ENCODE data around the gene PBX4.

PBX4 gene

DNA sequence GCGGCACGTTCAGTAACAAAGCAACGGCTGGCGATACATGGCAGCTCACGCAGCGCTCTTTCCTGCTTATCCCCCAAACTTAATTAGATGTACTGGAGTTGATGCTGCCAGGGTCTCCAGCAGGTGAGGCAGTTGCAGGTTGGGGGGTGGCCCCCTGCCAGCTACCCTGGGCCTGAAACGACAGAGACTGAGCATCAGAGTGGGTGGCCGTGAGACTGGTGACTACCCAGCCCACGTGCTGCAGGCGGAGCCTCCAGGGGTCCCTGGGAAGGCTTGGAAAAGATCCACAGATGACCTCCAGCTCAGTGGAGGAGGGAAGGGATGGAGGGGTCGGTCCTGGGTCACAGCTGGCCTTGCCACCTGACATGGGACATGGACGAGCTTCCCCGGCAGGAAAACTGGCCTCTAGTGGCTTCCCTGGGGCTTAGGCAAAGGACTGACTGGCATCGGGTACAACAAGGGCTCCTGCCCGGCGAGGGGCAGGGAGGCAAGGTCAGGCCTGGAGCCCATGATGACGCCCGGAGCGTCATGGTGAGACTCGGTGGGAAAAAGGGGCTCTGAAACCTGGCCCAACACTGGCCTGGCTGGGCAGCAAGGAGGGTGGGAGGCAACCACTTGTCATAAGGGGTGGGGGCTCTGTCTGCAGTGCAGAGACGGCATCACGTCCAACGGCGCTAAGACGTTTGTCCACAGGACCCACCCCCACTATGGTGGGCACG lies 56.4 kb downstream of the PBX4 start:
- Histone ChIP-seq H3K9me3 (ENCODE audit: control insufficient read depth, low read length) (no peaks in the 10 kb centered on the region), H3K4me3 (ENCODE audit: low read length) (no peak overlapping the region), H3K4me1 (ENCODE audit: control insufficient read depth, insufficient read depth, low read length) (no peaks in the 10 kb centered on the region), H3K27me3 (replicated peaks; ENCODE audit: control insufficient read depth, insufficient read depth, low read length) (no peaks in the 10 kb centered on the region), H3K9ac (ENCODE audit: low read length) (no peak overlapping the region), H3K36me3 (ENCODE audit: control insufficient read depth, insufficient read depth, low read length, severe bottlenecking) (no peaks in the 10 kb centered on the region)
- DNase-seq (ENCODE audit: low read depth), result no peak

DNA sequence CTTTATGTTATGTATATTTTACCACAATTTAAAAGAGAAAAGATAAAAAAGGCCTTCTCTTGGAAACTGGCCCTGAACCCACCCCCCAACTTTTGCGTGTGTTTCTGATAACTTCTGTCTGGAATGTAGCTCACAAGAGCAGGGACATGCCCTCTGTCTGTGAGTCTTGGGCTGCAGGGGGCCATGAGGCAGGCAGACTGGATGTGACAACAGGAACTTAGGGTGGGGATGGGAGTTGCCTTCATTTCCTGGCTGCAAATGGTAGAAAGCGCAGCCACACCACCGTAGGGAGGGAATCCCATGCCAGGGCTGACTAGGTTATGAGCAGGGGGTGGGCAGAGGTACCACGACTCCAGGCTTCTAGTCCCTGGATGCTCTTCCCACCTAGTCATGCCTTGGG lies 58.6 kb downstream of the PBX4 start:
- H3K9me3 ChIP-seq (ENCODE audit: control insufficient read depth, low read length), result no peaks in the 10 kb centered on the region
- no peaks in the 10 kb centered on the region for H3K27me3 ChIP-seq (replicated peaks; ENCODE audit: control insufficient read depth, insufficient read depth, low read length)
- H3K4me3 ChIP-seq (ENCODE audit: low read length), result no peak overlapping the region
- H3K36me3 ChIP-seq (ENCODE audit: control insufficient read depth, insufficient read depth, low read length, severe bottlenecking), result no peaks in the 10 kb centered on the region
- H3K9ac ChIP-seq (ENCODE audit: low read length), result no peak overlapping the region
- DNase-seq (ENCODE audit: low read depth), result no peak
- H3K4me1 ChIP-seq (ENCODE audit: control insufficient read depth, insufficient read depth, low read length), result no peaks in the 10 kb centered on the region

DNA sequence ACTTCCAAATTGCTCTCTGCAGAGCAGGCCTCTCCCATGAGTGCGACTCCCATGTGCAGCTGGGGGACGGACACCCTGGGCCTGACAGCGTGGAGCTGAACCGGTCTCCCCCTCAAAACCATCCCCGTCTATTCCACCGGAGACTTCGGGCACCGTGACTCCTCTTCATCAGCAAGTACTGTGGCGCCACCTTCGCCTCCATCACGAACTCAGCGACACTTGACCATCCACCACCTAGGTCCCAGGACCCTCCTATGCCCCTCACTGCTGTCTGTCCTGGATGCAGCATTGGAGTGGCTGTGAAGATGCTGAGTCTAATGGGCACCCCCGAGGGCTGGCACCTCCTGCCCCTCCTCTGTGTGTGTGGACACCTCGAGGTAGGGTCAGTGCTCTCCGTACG lies 59.9 kb downstream of the PBX4 start:
- Histone ChIP-seq H3K9me3 (ENCODE audit: control insufficient read depth, low read length) (no peaks in the 10 kb centered on the region), H3K27me3 (replicated peaks; ENCODE audit: control insufficient read depth, insufficient read depth, low read length) (peaks cover 3% of the 10 kb centered on the region), H3K4me1 (ENCODE audit: control insufficient read depth, insufficient read depth, low read length) (peaks cover 4% of the 10 kb centered on the region), H3K4me3 (ENCODE audit: low read length) (no peak overlapping the region), H3K9ac (ENCODE audit: low read length) (no peak overlapping the region), H3K36me3 (ENCODE audit: control insufficient read depth, insufficient read depth, low read length, severe bottlenecking) (no peaks in the 10 kb centered on the region)
- DNase-seq (ENCODE audit: low read depth), result no peak

GRCh38 chr19:19558055-19558454 lies 60.4 kb downstream of the PBX4 start:
- H3K9me3 ChIP-seq (ENCODE audit: control insufficient read depth, low read length), result no peaks in the 10 kb centered on the region
- H3K4me1 ChIP-seq (ENCODE audit: control insufficient read depth, insufficient read depth, low read length), result peaks cover 4% of the 10 kb centered on the region
- no peak overlapping the region for H3K9ac ChIP-seq (ENCODE audit: low read length)
- H3K27me3 ChIP-seq (replicated peaks; ENCODE audit: control insufficient read depth, insufficient read depth, low read length), result peaks cover 3% of the 10 kb centered on the region
- H3K36me3 ChIP-seq (ENCODE audit: control insufficient read depth, insufficient read depth, low read length, severe bottlenecking), result no peaks in the 10 kb centered on the region
- DNase-seq (ENCODE audit: low read depth), result no peak
- no peak overlapping the region for H3K4me3 ChIP-seq (ENCODE audit: low read length)

DNA sequence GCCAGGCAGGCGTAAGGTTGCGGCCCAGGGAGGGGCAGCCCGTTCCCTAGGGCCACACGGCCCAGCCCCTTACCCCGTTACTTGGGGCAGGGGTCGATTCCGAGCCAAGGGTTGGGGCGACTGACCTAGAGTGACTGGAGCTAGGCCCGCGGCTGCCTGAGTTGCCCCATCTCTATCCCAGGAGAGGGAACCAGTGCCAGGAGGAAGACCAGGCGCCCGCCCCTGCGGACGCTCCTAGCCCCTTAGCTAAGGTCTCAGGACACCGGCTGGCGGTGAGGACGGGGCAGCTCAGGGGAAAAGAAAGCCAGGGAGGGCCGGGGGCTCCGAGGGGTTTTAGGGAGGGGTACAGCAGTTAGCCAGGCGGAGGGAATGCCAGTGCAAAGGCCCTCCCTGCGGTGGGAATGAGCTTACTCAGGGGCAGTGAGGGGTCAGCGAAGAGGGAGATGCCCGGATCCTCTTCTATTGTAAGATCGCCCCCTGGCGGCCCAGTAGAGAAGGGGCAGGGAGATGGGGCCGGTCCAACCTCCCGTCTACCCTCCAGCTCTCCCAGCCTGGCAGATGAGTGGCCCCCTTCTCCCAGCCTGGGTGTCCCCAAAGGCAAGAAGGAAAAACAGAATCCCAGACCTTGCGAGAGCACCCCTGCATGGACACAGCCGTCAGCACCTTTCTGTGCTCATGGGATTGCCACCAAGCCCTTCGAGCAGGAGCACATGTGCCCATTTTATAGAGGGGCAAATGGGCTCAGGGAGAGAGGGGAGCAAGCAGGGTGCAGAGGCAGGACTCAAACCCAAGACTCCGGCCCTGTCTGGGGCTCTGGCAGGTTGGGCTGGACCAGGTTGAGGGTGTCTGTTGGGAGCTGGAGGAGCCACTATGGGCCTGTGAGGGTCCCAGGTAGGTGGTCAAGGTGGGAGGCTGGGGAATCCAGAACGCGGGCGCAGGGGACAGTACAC lies 64.1 kb downstream of the PBX4 start:
- H3K4me3 ChIP-seq (ENCODE audit: low read length), result no peak overlapping the region
- peaks cover 18% of the 10 kb centered on the region for H3K4me1 ChIP-seq (ENCODE audit: control insufficient read depth, insufficient read depth, low read length)
- no peak overlapping the region for H3K9ac ChIP-seq (ENCODE audit: low read length)
- H3K27me3 ChIP-seq (replicated peaks; ENCODE audit: control insufficient read depth, insufficient read depth, low read length), result peaks cover 7% of the 10 kb centered on the region
- no peaks in the 10 kb centered on the region for H3K9me3 ChIP-seq (ENCODE audit: control insufficient read depth, low read length)
- H3K36me3 ChIP-seq (ENCODE audit: control insufficient read depth, insufficient read depth, low read length, severe bottlenecking), result no peaks in the 10 kb centered on the region
- DNase-seq (ENCODE audit: low read depth), result peak; percentile 58

- Histone ChIP-seq H3K36me3 (ENCODE audit: control insufficient read depth, insufficient read depth, low read length, severe bottlenecking) (no peaks in the 10 kb centered on the region), H3K9ac (ENCODE audit: low read length) (no peak overlapping the region), H3K4me3 (ENCODE audit: low read length) (no peak overlapping the region), H3K27me3 (replicated peaks; ENCODE audit: control insufficient read depth, insufficient read depth, low read length) (peaks cover 7% of the 10 kb centered on the region), H3K4me1 (ENCODE audit: control insufficient read depth, insufficient read depth, low read length) (peaks cover 18% of the 10 kb centered on the region), H3K9me3 (ENCODE audit: control insufficient read depth, low read length) (no peaks in the 10 kb centered on the region)
- no peak for DNase-seq (ENCODE audit: low read depth)
Observed at GRCh38 chr19:19553670-19554069, 64.8 kb downstream of the PBX4 start.

GRCh38 chr19:19552798-19553197 lies 65.7 kb downstream of the PBX4 start:
- Histone ChIP-seq H3K4me3 (ENCODE audit: low read length) (no peak overlapping the region), H3K36me3 (ENCODE audit: control insufficient read depth, insufficient read depth, low read length, severe bottlenecking) (no peaks in the 10 kb centered on the region), H3K4me1 (ENCODE audit: control insufficient read depth, insufficient read depth, low read length) (peaks cover 18% of the 10 kb centered on the region), H3K9me3 (ENCODE audit: control insufficient read depth, low read length) (no peaks in the 10 kb centered on the region), H3K27me3 (replicated peaks; ENCODE audit: control insufficient read depth, insufficient read depth, low read length) (peaks cover 7% of the 10 kb centered on the region), H3K9ac (ENCODE audit: low read length) (no peak overlapping the region)
- DNase-seq (ENCODE audit: low read depth), result peak; percentile 49

DNA sequence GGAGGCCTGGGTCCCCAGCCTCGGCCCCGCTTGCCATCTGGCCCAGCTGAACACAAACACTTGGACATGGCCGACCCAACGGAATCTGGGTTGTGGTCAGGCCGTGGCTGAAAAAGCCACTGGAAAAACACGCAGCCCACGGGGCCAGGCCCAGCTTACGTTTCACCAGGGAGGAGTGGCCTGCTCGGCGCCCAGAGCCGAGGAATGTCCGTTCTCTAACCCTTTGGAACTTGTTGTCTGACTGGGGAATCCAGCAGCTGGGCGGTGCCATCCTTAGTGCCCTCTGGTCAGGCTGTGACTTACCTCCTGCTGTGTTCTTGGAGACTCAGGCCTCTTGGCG lies 66.7 kb downstream of the PBX4 start:
- Histone ChIP-seq H3K9ac (ENCODE audit: low read length) (no peak overlapping the region), H3K27me3 (replicated peaks; ENCODE audit: control insufficient read depth, insufficient read depth, low read length) (peaks cover 14% of the 10 kb centered on the region), H3K4me3 (ENCODE audit: low read length) (no peak overlapping the region), H3K36me3 (ENCODE audit: control insufficient read depth, insufficient read depth, low read length, severe bottlenecking) (no peaks in the 10 kb centered on the region), H3K4me1 (ENCODE audit: control insufficient read depth, insufficient read depth, low read length) (peaks cover 18% of the 10 kb centered on the region), H3K9me3 (ENCODE audit: control insufficient read depth, low read length) (no peaks in the 10 kb centered on the region)
- DNase-seq (ENCODE audit: low read depth), result peak; percentile 32

DNA sequence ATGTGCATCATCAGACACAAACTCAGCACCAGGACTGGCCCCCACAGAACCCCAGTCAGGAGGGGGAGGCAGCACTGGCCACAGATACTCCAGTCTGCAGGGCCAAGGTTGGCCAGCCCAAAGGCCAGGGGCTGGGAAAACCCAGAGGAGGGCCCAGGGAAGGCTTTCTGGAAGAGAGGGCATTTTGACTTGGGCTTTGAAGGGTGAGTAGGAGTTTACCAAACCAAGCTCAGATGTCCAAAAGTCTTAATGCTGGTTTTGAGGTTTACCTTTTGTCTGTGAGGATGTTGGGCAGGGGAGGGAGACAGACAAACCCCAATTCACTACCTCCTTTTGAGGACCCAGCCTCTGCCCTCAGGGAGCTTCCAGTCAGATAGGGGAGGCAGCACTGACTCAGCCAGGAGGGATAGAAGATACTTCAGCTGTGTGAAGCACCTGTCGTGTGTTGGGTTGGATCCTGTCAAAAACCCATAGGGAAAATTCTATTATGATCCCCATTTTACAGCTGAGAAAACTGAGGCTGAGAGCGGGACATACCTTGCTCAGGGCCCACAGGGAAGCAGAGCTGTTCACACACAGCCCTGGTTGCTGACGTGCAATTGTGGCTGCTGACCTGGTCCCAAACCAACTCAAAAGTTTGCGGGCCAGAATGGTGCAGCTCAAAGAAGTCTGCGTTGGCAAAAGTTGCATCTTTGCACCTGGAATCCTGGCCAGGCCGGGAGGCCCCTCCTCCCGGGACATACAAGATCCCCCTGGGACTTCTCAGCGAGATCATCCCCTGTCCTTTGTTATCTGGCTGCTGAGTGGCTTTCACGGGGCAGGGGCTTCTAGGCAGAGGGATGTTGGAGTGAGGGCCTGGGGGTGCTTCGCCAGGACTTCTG lies 67.3 kb downstream of the PBX4 start:
- Histone ChIP-seq H3K27me3 (replicated peaks; ENCODE audit: control insufficient read depth, insufficient read depth, low read length) (peaks cover 14% of the 10 kb centered on the region), H3K4me3 (ENCODE audit: low read length) (no peak overlapping the region), H3K4me1 (ENCODE audit: control insufficient read depth, insufficient read depth, low read length) (peaks cover 22% of the 10 kb centered on the region), H3K36me3 (ENCODE audit: control insufficient read depth, insufficient read depth, low read length, severe bottlenecking) (no peaks in the 10 kb centered on the region), H3K9ac (ENCODE audit: low read length) (no peak overlapping the region), H3K9me3 (ENCODE audit: control insufficient read depth, low read length) (no peaks in the 10 kb centered on the region)
- DNase-seq (ENCODE audit: low read depth), result no peak

GRCh38 chr19:19550485-19550929 lies 68.0 kb downstream of the PBX4 start:
- no peaks in the 10 kb centered on the region for H3K9me3 ChIP-seq (ENCODE audit: control insufficient read depth, low read length)
- DNase-seq (ENCODE audit: low read depth), result peak; percentile 36
- peaks cover 22% of the 10 kb centered on the region for H3K4me1 ChIP-seq (ENCODE audit: control insufficient read depth, insufficient read depth, low read length)

More at GRCh38 chr19:19550485-19550929, 68.0 kb downstream of the PBX4 start:
- no peak overlapping the region for H3K4me3 ChIP-seq (ENCODE audit: low read length)
- H3K9ac ChIP-seq (ENCODE audit: low read length), result no peak overlapping the region
- peaks cover 14% of the 10 kb centered on the region for H3K27me3 ChIP-seq (replicated peaks; ENCODE audit: control insufficient read depth, insufficient read depth, low read length)
- no peaks in the 10 kb centered on the region for H3K36me3 ChIP-seq (ENCODE audit: control insufficient read depth, insufficient read depth, low read length, severe bottlenecking)
